AG04449 (cell line): ENCODE measurements around the gene TXNDC15.
"Not testable (repeated sequence)": the region's sequence is repeated elsewhere in the genome, so short reads cannot be mapped to it uniquely, and the experiment has no call there.

ENCODE experiments used
- CTCF ChIA-PET: fragments of 350-600 bp; formaldehyde crosslinking; extraction: SDS; loops from one replicate; lab custom pipeline; 2021; ENCODE audit warnings: antibody characterized with exemption; lab: Yijun Ruan, JAX
- POLR2A ChIA-PET: fragments of 400-600, 350-600 bp; formaldehyde crosslinking; extraction: SDS; loops from one replicate; lab custom pipeline; 2020; ENCODE audit warnings: antibody characterized with exemption, inconsistent platforms; lab: Yijun Ruan, JAX
- DNase-seq: peaks from one replicate; pipeline ENCODE4 v3.0.0-alpha.2; 2010; ENCODE audit warnings: low read depth, low spot score
- H3K4me3 ChIP-seq: 2 replicates; pipeline ENCODE4 v1.5.1; 2011; ENCODE audit warnings: low read depth, mild to moderate bottlenecking, control low read depth, low read length
- CTCF ChIP-seq: IDR thresholded peaks from one replicate; pipeline ENCODE4 v1.5.1; 2011; ENCODE audit warnings: mild to moderate bottlenecking, moderate library complexity, low read length, control low read depth, inconsistent platforms; ENCODE audit not compliant: insufficient read depth; ENCODE audit errors: missing control alignments

The TXNDC15 gene

GRCh38 chr5:134837530-134838181 is 36.5 kb upstream of the TXNDC15 start:
- CTCF ChIA-PET, result interaction anchor here (0.6 to 1.5 kb wide), 3 partner anchors 14 to 495 kb away, joined by 3 read pairs; no protein-coding TSS in a partner anchor
- TF ChIP-seq CTCF, result no peak
- no peak overlapping the region for H3K4me3 ChIP-seq
- POLR2A ChIA-PET, result interaction anchor here (1.0 kb wide), 1 partner anchor 8 kb away, joined by 6 read pairs; the partner anchor contains the start of gene C5orf24
- no peak for DNase-seq

- H3K4me3 ChIP-seq, POLR2A ChIA-PET, DNase-seq: not testable (repeated sequence)
- CTCF ChIA-PET, result interaction anchor here (1.0 to 1.5 kb wide), 2 partner anchors 14 to 47 kb away, joined by 3 read pairs; no protein-coding TSS in a partner anchor
These were observed 35.8 kb upstream of the TXNDC15 start for GRCh38 chr5:134838361-134838760.

GRCh38 chr5:134840811-134841210 is 33.4 kb upstream of the TXNDC15 start:
- H3K4me3 ChIP-seq, result no peak overlapping the region
- ChIA-PET CTCF (no interaction called here), POLR2A (no interaction called here)
- no peak for TF ChIP-seq CTCF
- DNase-seq, result no peak

- CTCF ChIA-PET, result interaction anchor here (3.2 kb wide), 1 partner anchor 60 kb away, joined by 9 read pairs; the partner anchor contains the start of gene PCBD2
- TF ChIP-seq CTCF, result no peak
- POLR2A ChIA-PET, result no interaction called here
- DNase-seq, result no peak
- no peak overlapping the region for H3K4me3 ChIP-seq
These were observed 29.9 kb upstream of the TXNDC15 start for GRCh38 chr5:134844252-134844651.

- ChIA-PET CTCF (interaction anchor here (0.9 to 3.2 kb wide), 4 partner anchors 9 to 59 kb away, joined by 3 to 9 read pairs (median 5); partner anchors contain the start of gene PCBD2), POLR2A (interaction anchor here (0.6 to 1.3 kb wide), 11 partner anchors 8 to 296 kb away, joined by 3 to 14 read pairs (median 4); partner anchors contain the start of genes CAMLG, PCBD2, PITX1 and TXNDC15)
- peak overlapping the region; percentile 78 for H3K4me3 ChIP-seq
- no peak for DNase-seq
- TF ChIP-seq CTCF, result no peak
These were observed 28.8 kb upstream of the TXNDC15 start for GRCh38 chr5:134845335-134845851.

GRCh38 chr5:134845852-134846640 is 28.1 kb upstream of the TXNDC15 start, which contains the start of gene C5orf24:
Gene C5orf24, plus strand, starts transcription at chr5:134845968. Its CDS starts 8,933 bp downstream, at chr5:134854901.
- TF ChIP-seq CTCF, result no peak
- H3K4me3 ChIP-seq, result peak within 1 kb of the TSS; percentile 78
- ChIA-PET CTCF (interaction anchor here (0.9 to 3.2 kb wide), 4 partner anchors 9 to 59 kb away, joined by 3 to 9 read pairs (median 5); partner anchors contain the start of gene PCBD2), POLR2A (interaction anchor here (0.6 to 1.3 kb wide), 12 partner anchors 8 to 295 kb away, joined by 3 to 14 read pairs (median 4); partner anchors contain the start of genes CAMLG, PCBD2, PITX1 and TXNDC15)
- DNase-seq, result peak; percentile 75
